ENCODE data around the gene SPA17. TPM values are rescaled to one million over a fixed set of nuclear protein-coding genes. Genes with fewer than 3 reads are reported as not detected.

Gene SPA17
- total RNA-seq (2014; rRNA removed; shearing (Covaris generic)): 30.5 and 50.9 TPM in 2 replicates

DNA sequence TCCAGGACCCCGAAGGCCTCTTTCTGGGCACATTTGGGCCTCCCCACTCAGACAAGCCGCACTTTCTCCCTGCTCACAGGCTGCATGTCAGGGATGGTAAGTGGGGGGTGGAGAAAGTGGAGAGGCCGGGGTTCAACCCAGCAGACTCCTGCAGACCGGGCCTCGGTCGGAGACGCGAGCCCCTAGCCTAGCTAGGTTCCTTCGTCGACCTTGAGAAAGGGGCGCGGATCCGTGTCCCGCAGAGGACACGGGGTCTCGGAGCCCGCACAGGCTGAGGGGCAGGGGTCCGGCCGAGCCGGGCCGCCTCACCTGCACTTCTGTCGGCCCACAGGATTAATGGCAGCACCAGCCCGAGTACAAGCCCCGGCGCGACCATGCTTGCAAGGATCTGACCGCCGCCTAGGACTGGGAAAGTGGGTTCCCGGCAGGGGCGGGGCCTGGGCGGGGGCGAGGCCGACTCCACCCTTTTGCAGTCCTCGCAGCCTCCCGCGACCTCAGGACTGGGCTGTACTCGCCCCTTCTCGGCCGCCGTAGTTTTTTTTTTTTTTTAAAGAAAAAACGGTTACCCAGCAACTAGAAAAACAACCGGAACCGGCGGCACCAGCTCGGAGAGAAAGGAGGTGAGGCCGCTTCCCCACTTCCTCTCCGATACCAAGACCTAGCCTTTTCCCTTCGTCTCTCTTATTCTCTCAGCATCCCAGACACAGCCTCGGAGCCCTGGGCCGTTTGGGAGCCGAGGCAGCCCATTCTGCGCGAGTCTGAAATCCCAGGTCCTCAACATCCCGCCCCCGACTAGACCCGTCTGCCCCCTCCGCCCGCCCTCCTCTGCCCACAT lies at the start of gene SPA17, which contains the start of gene SIAE:
TSS of gene SPA17 (plus strand) at position 572 of the 835 bp plus-strand sequence. CDS start 1,361 bp downstream, outside the sequence.
TSS of gene SIAE (minus strand) at position 407 of the 835 bp plus-strand sequence. CDS start at position 376, 31 bp downstream.
- DNase-seq (ENCODE audit: low read depth): peak; percentile 92

DNA sequence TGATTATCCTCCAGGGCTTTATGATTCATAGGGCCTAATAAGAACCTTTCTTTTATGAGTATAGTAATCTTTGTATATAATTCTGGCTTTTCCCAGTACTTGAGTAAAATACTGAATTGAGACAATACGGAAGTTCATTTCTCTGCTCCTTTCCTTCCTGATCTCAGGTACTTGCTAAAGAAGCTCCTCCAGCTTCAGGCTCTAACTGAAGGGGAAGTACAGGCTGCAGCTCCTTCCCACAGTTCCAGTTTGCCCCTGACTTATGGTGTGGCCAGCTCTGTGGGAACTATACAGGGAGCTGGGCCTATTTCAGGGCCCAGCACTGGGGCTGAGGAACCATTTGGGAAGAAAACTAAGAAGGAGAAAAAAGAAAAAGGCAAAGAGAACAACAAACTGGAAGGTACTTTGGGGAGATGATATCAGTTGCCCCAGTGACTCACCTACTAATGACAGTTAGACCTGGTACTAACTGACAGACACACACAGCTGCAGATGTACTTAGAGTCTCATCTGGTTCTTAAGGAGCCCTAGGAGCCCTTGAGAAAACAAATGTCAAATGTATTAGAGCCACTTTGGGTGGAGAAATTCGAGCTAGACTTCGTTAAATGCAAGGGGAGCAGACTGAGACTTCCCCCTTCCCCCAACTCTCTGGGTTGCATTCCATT lies 48.1 kb upstream of the SPA17 start:
- no peak for DNase-seq (ENCODE audit: low read depth)

DNA sequence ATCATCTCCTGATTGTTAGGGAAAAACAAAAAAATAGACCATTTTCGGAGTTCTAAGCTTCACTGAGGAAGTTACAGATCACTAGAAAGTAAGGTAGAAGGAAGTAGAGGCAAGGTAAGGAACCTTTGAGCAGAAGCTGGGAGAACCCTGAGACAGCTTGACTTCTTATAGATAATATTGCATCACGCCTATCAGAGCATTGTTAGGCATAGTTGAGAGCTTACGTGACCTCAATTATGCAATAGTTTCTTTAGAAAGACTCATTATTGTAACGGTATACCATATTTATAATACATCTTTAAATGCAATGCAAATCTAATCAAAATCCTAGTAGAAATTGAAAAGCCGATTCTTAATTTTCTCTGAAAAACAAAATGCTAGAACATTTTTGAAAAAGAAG lies 46.2 kb upstream of the SPA17 start:
- DNase-seq (ENCODE audit: low read depth): no peak

DNA sequence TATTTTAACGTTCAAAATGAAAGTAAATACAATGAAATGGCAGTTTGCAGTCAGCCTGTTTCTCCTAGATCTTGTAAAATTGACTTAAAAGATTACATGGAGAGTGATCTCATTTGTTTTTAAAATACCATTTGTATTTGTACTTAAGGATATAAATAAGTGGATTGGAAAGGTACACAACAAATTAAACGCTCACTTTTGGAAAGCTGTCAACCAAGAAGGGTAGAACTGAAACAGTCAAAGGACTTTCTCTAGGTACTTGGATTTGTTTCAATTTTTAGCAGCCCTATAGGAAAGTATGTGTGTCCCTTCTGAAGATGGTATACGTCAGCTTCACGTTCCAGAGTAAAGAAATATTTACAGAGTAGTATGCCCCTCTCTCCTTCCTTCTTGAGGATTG lies 43.7 kb upstream of the SPA17 start:
- DNase-seq (ENCODE audit: low read depth): no peak

DNA sequence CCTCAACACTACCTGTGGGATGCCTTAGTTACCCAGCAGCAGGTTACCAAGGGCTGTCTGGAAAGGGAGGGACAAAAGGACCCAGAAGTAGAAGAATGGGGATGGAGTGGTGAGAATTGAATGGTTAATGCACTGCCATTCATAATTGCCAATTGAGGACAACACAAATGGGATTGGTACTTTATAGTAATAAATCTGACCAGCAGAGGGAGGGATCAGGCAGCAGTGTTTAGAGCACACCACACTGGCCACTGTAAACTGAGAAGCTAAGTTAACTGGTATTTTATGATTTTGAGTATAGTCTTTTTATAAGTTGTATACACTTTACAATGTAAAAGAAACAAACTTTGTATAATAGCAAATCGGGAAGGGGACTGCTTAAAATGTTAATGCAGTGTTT lies 40.3 kb upstream of the SPA17 start:
- no peak for DNase-seq (ENCODE audit: low read depth)

DNA sequence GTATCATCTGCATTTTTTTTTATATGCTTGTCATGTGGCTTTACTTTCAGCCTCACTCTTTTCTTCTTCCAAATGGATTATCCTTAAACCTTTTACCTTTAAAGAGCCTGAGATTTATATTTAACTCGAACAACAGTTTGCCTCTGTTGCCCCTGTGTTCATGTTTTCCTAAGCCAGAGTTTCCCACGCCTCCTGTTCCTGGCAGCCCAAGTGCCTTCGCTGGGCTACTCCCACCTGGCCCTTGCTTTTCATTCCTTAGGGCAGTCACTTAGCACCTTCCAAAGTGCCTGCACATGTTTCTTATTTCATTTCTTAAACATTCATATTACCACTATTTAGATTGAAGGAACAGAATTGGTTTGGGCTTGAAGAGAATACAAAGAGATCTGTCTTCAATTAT lies 37.8 kb upstream of the SPA17 start:
- no peak for DNase-seq (ENCODE audit: low read depth)

GRCh38 chr11:124638500-124638899 lies 35.2 kb upstream of the SPA17 start:
- no peak for DNase-seq (ENCODE audit: low read depth)

- DNase-seq (ENCODE audit: low read depth): no peak
Observed at GRCh38 chr11:124639186-124639585, 34.5 kb upstream of the SPA17 start.

DNA sequence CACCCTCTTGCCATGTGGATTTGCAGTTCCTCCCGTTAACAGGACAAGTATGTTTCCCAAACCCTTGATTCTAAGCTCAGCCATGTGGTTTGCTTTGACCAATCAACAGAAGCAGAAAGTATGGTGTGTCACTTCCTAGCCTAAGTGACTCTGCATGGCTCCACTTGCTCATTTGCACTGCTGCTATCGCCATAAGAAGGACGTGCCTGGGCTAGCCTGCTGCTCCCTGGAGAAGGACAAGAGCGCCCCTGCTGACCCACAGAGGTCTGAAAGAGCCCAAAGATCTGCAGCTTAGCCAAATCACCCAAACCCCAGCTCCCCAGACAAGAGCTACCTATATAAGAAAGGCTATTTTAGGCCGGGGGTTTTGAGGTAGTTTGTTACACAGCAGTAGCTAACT lies 33.0 kb upstream of the SPA17 start:
- no peak for DNase-seq (ENCODE audit: low read depth)

- DNase-seq (ENCODE audit: low read depth): no peak
Observed at GRCh38 chr11:124642628-124643027, 31.1 kb upstream of the SPA17 start.

GRCh38 chr11:124643042-124643604 lies 30.6 kb upstream of the SPA17 start:
- no peak for DNase-seq (ENCODE audit: low read depth)

DNA sequence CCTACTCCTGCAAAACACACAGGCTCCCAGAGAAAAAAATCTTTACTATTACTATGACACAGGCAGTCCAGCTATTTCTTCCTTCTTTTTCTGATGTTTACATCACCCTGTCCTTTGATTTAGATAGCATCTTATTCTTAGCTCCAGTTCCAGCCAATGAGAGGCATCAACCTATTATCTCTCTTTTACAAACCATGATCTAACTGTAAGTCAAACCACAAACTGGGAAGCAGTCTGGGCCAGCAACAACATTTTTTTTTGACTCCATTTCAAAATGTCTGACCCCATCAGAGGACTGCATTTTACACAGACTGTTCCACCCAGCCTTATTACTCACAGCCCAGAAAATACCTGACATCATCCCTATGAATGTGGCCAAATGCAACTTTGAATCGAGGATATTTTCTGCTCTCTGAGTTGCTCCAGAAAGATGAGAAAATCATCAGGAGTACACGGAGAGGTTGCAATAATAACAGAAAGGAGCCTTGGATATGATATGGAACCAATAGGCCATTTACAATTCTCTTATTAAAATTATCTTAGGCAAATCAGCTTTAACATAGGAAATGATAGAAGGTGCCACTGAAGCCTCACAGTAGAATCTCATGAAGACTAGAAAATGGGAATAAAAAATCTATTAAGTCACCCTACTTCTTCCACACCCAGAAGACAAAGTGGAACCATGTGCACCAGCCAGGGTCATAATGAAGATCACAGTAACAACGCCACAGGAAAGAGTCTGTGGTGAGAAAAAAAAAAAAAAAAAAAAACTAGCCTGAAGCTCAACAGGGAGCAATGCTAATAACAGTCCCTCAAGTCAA lies 29.9 kb upstream of the SPA17 start:
- peak; percentile 64 for DNase-seq (ENCODE audit: low read depth)

- DNase-seq (ENCODE audit: low read depth): peak; percentile 74
Observed at GRCh38 chr11:124644426-124645280, 29.1 kb upstream of the SPA17 start.

DNA sequence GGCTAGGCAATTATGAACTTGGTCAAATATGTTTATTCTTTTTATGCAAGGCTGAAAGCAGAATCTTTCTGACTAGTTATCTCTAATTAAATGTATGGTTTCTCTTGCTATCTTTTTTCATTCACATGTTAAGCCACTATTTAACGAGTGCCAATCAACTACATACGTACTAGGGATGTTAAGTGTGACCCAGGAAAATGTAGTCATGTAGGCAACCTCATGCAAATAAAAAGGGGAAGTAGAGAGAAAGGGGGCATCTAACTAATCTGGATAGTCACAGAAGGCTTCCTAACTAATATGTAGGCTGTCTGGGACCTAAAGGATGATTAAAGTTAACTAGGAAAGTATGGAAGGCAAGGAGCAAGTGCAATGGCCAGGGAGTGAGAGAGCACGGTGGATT lies 27.6 kb upstream of the SPA17 start:
- DNase-seq (ENCODE audit: low read depth): no peak

DNA sequence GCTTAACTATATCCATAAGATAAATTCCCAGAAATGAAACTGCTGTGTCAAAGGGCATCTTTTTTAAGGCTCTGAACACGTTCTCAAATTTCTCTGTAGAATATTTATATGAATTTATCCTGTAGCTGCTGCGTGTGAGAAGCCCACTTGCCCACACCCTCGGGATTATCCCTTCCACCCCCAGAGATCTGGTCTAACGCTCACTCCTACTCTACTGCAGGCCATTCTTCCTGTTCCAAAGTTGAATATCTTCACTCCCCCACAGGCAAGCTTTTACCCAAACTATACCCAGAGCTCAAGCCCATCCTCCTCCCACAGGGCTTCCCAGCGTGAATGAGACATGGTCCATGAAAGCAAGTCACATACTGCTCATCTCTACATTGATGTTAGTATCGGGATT lies 25.1 kb upstream of the SPA17 start:
- no peak for DNase-seq (ENCODE audit: low read depth)

- DNase-seq (ENCODE audit: low read depth): peak; percentile 68
Observed at GRCh38 chr11:124656774-124657630, 16.7 kb upstream of the SPA17 start.

GRCh38 chr11:124657904-124658303 lies 15.8 kb upstream of the SPA17 start:
- no peak for DNase-seq (ENCODE audit: low read depth)

- no peak for DNase-seq (ENCODE audit: low read depth)
Observed at GRCh38 chr11:124658501-124658900, 15.2 kb upstream of the SPA17 start.

- DNase-seq (ENCODE audit: low read depth): no peak
Observed at GRCh38 chr11:124658986-124659385, 14.7 kb upstream of the SPA17 start.

DNA sequence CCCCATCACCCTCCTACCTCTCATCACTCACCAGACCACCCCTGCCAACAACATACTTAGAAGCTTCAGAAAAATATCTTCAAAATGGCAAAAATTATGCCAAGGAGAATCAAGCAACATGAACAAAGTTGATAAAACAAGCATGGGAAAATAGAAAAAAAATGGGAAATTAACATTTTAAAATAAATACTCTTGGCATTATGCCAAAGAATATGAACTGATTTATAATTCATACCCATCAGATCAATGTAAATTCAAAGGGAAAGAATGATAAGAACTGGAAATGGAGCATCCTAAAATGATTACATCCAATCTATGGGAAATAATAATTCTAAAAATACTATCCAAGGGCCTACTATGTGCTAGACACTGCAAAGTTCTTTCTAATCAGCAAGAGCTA lies 12.2 kb upstream of the SPA17 start:
- no peak for DNase-seq (ENCODE audit: low read depth)
